MM.1S (cell line): Measurements from ENCODE around the gene NDRG4.

Experiments used
- EZH2 ChIP-seq: fragments of 300-600 bp; sonication (generic); optimal IDR thresholded peaks from 2 replicates; pipeline ENCODE3; 2017; ENCODE audit warnings: low read depth, mild to moderate bottlenecking, antibody characterized with exemption, low read length, mixed read lengths
- TF ChIP-seq, protein P1 (sequence below): fragments of 300-600 bp; sonication (generic); IDR thresholded peaks from 2 replicates; pipeline ENCODE4 v1.5.1; 2016; ENCODE audit warnings: antibody characterized with exemption, low read length, mixed read lengths

GRCh38 chr16:58535100-58535499, 35.2 kb downstream of the NDRG4 start:
- TF ChIP-seq EZH2: no peak
- TF ChIP-seq, protein P1, sequence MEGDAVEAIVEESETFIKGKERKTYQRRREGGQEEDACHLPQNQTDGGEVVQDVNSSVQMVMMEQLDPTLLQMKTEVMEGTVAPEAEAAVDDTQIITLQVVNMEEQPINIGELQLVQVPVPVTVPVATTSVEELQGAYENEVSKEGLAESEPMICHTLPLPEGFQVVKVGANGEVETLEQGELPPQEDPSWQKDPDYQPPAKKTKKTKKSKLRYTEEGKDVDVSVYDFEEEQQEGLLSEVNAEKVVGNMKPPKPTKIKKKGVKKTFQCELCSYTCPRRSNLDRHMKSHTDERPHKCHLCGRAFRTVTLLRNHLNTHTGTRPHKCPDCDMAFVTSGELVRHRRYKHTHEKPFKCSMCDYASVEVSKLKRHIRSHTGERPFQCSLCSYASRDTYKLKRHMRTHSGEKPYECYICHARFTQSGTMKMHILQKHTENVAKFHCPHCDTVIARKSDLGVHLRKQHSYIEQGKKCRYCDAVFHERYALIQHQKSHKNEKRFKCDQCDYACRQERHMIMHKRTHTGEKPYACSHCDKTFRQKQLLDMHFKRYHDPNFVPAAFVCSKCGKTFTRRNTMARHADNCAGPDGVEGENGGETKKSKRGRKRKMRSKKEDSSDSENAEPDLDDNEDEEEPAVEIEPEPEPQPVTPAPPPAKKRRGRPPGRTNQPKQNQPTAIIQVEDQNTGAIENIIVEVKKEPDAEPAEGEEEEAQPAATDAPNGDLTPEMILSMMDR: no peak
